Measurements from ENCODE around the gene USP21. TPM values are rescaled to one million over a fixed set of nuclear protein-coding genes. Genes with fewer than 3 reads are reported as not detected.

The USP21 gene
- total and polyA plus RNA-seq, 2 donors (not counting 3 experiments of a cell fraction or from before 2014, with no cell fraction given) = 19.7 to 29.2 TPM

DNA sequence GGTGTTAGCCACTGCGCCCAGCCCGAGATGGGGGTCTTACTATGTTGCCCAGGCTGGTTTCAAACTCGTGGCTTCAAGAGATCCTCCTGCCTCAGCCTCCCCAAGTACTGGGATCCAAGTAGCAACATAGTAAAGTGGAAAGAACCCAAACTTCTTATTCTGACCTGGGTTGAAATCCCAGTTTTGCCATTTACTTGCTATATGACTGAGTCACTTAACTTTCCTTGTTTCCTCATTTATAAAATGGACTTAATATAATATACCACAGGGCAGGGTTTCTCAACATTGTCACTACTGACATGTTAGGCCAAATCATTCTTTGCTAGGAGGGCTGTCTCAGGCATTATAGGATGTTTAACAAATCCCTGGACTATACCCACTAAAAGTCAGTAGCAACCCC is 48.2 kb upstream of the USP21 start:
- TF ChIP-seq GATA2 (IDR thresholded peaks at IDR 0.05; ENCODE audit: insufficient read depth, insufficient read length, low read depth, low read length) = no peak
- TF ChIP-seq, protein P1, sequence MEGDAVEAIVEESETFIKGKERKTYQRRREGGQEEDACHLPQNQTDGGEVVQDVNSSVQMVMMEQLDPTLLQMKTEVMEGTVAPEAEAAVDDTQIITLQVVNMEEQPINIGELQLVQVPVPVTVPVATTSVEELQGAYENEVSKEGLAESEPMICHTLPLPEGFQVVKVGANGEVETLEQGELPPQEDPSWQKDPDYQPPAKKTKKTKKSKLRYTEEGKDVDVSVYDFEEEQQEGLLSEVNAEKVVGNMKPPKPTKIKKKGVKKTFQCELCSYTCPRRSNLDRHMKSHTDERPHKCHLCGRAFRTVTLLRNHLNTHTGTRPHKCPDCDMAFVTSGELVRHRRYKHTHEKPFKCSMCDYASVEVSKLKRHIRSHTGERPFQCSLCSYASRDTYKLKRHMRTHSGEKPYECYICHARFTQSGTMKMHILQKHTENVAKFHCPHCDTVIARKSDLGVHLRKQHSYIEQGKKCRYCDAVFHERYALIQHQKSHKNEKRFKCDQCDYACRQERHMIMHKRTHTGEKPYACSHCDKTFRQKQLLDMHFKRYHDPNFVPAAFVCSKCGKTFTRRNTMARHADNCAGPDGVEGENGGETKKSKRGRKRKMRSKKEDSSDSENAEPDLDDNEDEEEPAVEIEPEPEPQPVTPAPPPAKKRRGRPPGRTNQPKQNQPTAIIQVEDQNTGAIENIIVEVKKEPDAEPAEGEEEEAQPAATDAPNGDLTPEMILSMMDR (IDR thresholded peaks at IDR 0.05; ENCODE audit: extremely low read depth in 1 of 2, insufficient read depth in 1 of 2, low read depth in 1 of 2, low read length in 2 of 2) = no peak
- no peak for TF ChIP-seq JUN (IDR thresholded peaks at IDR 0.05; ENCODE audit: borderline replicate concordance, insufficient read depth, insufficient read length, low read depth)
- TF ChIP-seq, protein P2, sequence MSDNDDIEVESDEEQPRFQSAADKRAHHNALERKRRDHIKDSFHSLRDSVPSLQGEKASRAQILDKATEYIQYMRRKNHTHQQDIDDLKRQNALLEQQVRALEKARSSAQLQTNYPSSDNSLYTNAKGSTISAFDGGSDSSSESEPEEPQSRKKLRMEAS (IDR thresholded peaks at IDR 0.05; ENCODE audit: insufficient read depth, insufficient read length) = no peak
- no peak for TF ChIP-seq POLR2A (IDR thresholded peaks at IDR 0.05; ENCODE audit: low read depth, low read length)
- no peak for TF ChIP-seq POLR2AphosphoS5 (IDR thresholded peaks at IDR 0.05; ENCODE audit: insufficient read depth, low read depth, low read length)
- TF ChIP-seq MYC (IDR thresholded peaks at IDR 0.05; ENCODE audit: low read depth, low read length) = no peak
- no peak for TF ChIP-seq FOS (IDR thresholded peaks at IDR 0.05; ENCODE audit: borderline replicate concordance, insufficient read depth, low read length)
- TF ChIP-seq EZH2 (IDR thresholded peaks at IDR 0.05; ENCODE audit: borderline replicate concordance, low read depth, low read length, severe bottlenecking) = no peak
- BruUV-seq (replicated peaks) = no TSS peak
- CTCF ChIA-PET = interaction anchor here (1.0 to 2.0 kb wide), 2 partner anchors 14 to 114 kb away, joined by 5 to 9 read pairs; no protein-coding TSS in a partner anchor

More for the DNA sequence above, 48.2 kb upstream of the USP21 start:
- no peaks in the 10 kb centered on the region for H4K20me1 ChIP-seq (replicated peaks; ENCODE audit: control insufficient read depth, extremely low read depth, insufficient read depth, low read length)
- H2AFZ ChIP-seq (ENCODE audit: low read depth, low read length) = no peak overlapping the region
- H3K27me3 ChIP-seq (ENCODE audit: control insufficient read depth in 2 of 2, insufficient read depth in 2 of 2, low read length in 2 of 2) = no peaks in the 10 kb centered on the region
- H3K79me2 ChIP-seq (ENCODE audit: control insufficient read depth, insufficient read depth, low read length) = peaks cover 94% of the 10 kb centered on the region
- FAIRE-seq (no peak), DNase-seq (ENCODE audit: low read depth, low spot score) (no peak)
- intact Hi-C loops (cut with micrococcal nuclease) = no loop called here
- dilution Hi-C loops (cut with MboI; ENCODE audit: extremely low pct_ligation_motif_present, low sequenced_read_pairs) = no loop called here
- no peaks in the 10 kb centered on the region for H3K36me3 ChIP-seq (ENCODE audit: control insufficient read depth in 2 of 2, extremely low read depth in 1 of 2, insufficient read depth in 2 of 2, low read length in 2 of 2)
- POLR2A ChIA-PET = no interaction called here
- no peak overlapping the region for H3K4me2 ChIP-seq (ENCODE audit: insufficient read depth, low read length)
- H3K9me1 ChIP-seq (replicated peaks; ENCODE audit: control insufficient read depth, extremely low read depth, insufficient read depth, low read length) = no peaks in the 10 kb centered on the region
- H3K9ac ChIP-seq (replicated peaks; ENCODE audit: extremely low read depth, insufficient read depth, low read length) = no peak overlapping the region
- no peaks in the 10 kb centered on the region for H3K9me3 ChIP-seq (replicated peaks; ENCODE audit: control insufficient read depth, insufficient read depth, low read length)
- H3K27ac ChIP-seq (ENCODE audit: insufficient read depth, low read depth, low read length) = no peak overlapping the region
- H3K4me1 ChIP-seq (ENCODE audit: control insufficient read depth, extremely low read depth, insufficient read depth, low read length) = peaks cover 31% of the 10 kb centered on the region
- no peak overlapping the region for H3K4me3 ChIP-seq (replicated peaks in 1 of 3; ENCODE audit: insufficient read depth in 1 of 3, low read depth in 1 of 3, low read length in 3 of 3)

Data from endothelial cell of umbilical vein (primary cell).